A549 (cell line): ENCODE measurements around the gene BICC1. TPM values are rescaled to one million over a fixed set of nuclear protein-coding genes. Genes with fewer than 3 reads are reported as not detected.

Experiments used
- ATAC-seq, 2 experiments: fragments of 200-7000 bp in 1 of 2; fragments of >200 bp in 1 of 2; cut with Nextera tagmentation in 1 of 2; cut with Tn5 transposase in 1 of 2; 3 replicates each; pipeline versions ENCODE4 v1.8.0 to v1.9.1; 2018 to 2020; ENCODE audit warnings: mild to moderate bottlenecking in 1 of 2, moderate library complexity in 1 of 2
- CTCF ChIA-PET: fragments of 300-600 bp; sonication (Branson Sonifier 250); formaldehyde crosslinking; extraction: SDS; loops from one replicate; lab custom pipeline; 2021; ENCODE audit warnings: antibody characterized with exemption, inconsistent platforms; lab: Yijun Ruan, JAX
- POLR2A ChIA-PET: fragments of 350-600 bp; formaldehyde crosslinking; extraction: SDS; loops from one replicate; lab custom pipeline; 2021; ENCODE audit warnings: antibody characterized with exemption, inconsistent platforms; lab: Yijun Ruan, JAX
- DNase-seq, 2 experiments: peaks; one replicate each; pipeline versions ENCODE4 v3.0.0 to v3.0.0-alpha.2; 2011 to 2016; ENCODE audit warnings: low read depth in 1 of 2, low spot score in 1 of 2
- FAIRE-seq: peaks from 2 replicates; lab custom pipeline; 2011; peaks lifted over from hg19 to GRCh38; lab: Jason Lieb, UNC
- H3K27ac ChIP-seq, 2 experiments: fragments of >200 bp; sonication (Bioruptor Twin); formaldehyde crosslinking; 3 replicates each; pipeline ENCODE4 v1.5.1; 2016 to 2017
- H3K4me1 ChIP-seq: fragments of >200 bp; sonication (Bioruptor Twin); formaldehyde crosslinking; 3 replicates; pipeline ENCODE4 v1.6.1; 2016
- H3K4me2 ChIP-seq: fragments of >200 bp; sonication (Bioruptor Twin); formaldehyde crosslinking; 3 replicates; pipeline ENCODE4 v1.6.1; 2016
- H3K4me3 ChIP-seq: fragments of >200 bp; sonication (Bioruptor Twin); formaldehyde crosslinking; 3 replicates; pipeline ENCODE4 v1.5.1; 2016
- H3K9me3 ChIP-seq: fragments of >200 bp; sonication (Bioruptor Twin); formaldehyde crosslinking; 3 replicates; pipeline ENCODE4 v1.6.1; 2016
- FOSB ChIP-seq: fragments of 250-450 bp; sonication (Bioruptor Pico); IDR thresholded peaks from 2 replicates; pipeline ENCODE4 v1.5.0; 2020; ENCODE audit warnings: mild to moderate bottlenecking, moderate library complexity
- HEYL ChIP-seq: fragments of 250-450 bp; sonication (Bioruptor Pico); IDR thresholded peaks from 2 replicates; pipeline ENCODE4 v1.8.0; 2021; ENCODE audit warnings: mild to moderate bottlenecking, moderate library complexity
- HOXB13 ChIP-seq: fragments of 250-450 bp; sonication (Bioruptor Pico); IDR thresholded peaks from 2 replicates; pipeline ENCODE4 v1.5.0; 2020; ENCODE audit warnings: low read depth, mild to moderate bottlenecking, moderate library complexity
- HOXB5 ChIP-seq: fragments of 250-450 bp; sonication (Bioruptor Pico); IDR thresholded peaks from 2 replicates; pipeline ENCODE4 v1.5.0; 2020; ENCODE audit warnings: mild to moderate bottlenecking, moderate library complexity
- JUN ChIP-seq, 2 experiments: fragments of >200 bp; sonication (Bioruptor Twin); formaldehyde crosslinking; IDR thresholded peaks; 2 replicates in 1 of 2; 3 replicates in 1 of 2; pipeline ENCODE4 v1.6.1; 2016 to 2017
- KDM1A ChIP-seq: fragments of 200-600 bp; sonication (generic); IDR thresholded peaks from 2 replicates; pipeline ENCODE4 v1.6.1; 2016; ENCODE audit warnings: low read depth, mild to moderate bottlenecking
- MAZ ChIP-seq: fragments of 150-350 bp; IDR thresholded peaks from 2 replicates; pipeline ENCODE4 v1.6.1; 2014; ENCODE audit warnings: antibody characterized with exemption, low read depth, low read length, borderline replicate concordance
- MYC ChIP-seq: IDR thresholded peaks from 2 replicates; pipeline ENCODE4 v1.6.1; 2012; ENCODE audit warnings: mild to moderate bottlenecking, inconsistent platforms, low read length, improper control_type of control experiment, borderline replicate concordance
- NPAS2 ChIP-seq: fragments of 250-450 bp; sonication (Bioruptor Pico); IDR thresholded peaks from 2 replicates; pipeline ENCODE4 v1.8.0; 2022; ENCODE audit warnings: mild to moderate bottlenecking, moderate library complexity, borderline replicate concordance
- PHF8 ChIP-seq: fragments of 200-600 bp; sonication (generic); IDR thresholded peaks from 2 replicates; pipeline ENCODE4 v1.6.1; 2016; ENCODE audit warnings: low read depth, mild to moderate bottlenecking, antibody characterized with exemption, moderate library complexity, borderline replicate concordance
- RAD21 ChIP-seq, 2 experiments: fragments of >200 bp in 1 of 2; sonication (Bioruptor Twin) in 1 of 2; formaldehyde crosslinking in 1 of 2; IDR thresholded peaks in 1 of 2; conservative IDR thresholded peaks in 1 of 2; 2 replicates in 1 of 2; 3 replicates in 1 of 2; pipeline ENCODE4 v1.6.1; 2012 to 2018; ENCODE audit warnings: inconsistent platforms in 1 of 2
- RNF2 ChIP-seq: fragments of 200-600 bp; sonication (generic); IDR thresholded peaks from 2 replicates; pipeline ENCODE4 v1.6.1; 2016; ENCODE audit warnings: low read depth, mild to moderate bottlenecking, antibody characterized with exemption, moderate library complexity, borderline replicate concordance
- SMC3 ChIP-seq: fragments of >200 bp; sonication (Bioruptor Twin); formaldehyde crosslinking; IDR thresholded peaks from 3 replicates; pipeline ENCODE4 v1.6.1; 2018; ENCODE audit warnings: inconsistent platforms
- ZC3H11A ChIP-seq: fragments of 450-650 bp; IDR thresholded peaks from 2 replicates; pipeline ENCODE4 v1.6.1; 2014; ENCODE audit warnings: antibody characterized with exemption, mild to moderate bottlenecking
- ZFP36 ChIP-seq: fragments of 450-650 bp; IDR thresholded peaks from 2 replicates; pipeline ENCODE4 v1.6.1; 2014; ENCODE audit warnings: borderline replicate concordance; ENCODE audit not compliant: partially characterized antibody
- ZNF302 ChIP-seq: fragments of 250-450 bp; sonication (Bioruptor Pico); IDR thresholded peaks from 2 replicates; pipeline ENCODE4 v1.9.0; 2021; ENCODE audit warnings: inconsistent platforms, mild to moderate bottlenecking, moderate library complexity
- WGBS: methylation state at CpG from one replicate; pipeline ENCODE4 v1.1.6; 2017; ENCODE audit errors: missing lambda C conversion rate; 5-methylcytosine and 5-hydroxymethylcytosine counted together
- polyA plus RNA-seq, 4 experiments: library from polyadenylated mRNA; depleted of rRNA in 3 of 4; stranded (reverse); fragments of >200 nt; fragmentation: RNase III in 1 of 4; extraction: RNeasy Plus Mini Kit Qiagen cat#74134 plus additional on column Dnase treatment in 1 of 4; gene quantifications; 2 replicates in 3 of 4; 3 replicates in 1 of 4; pipeline ENCODE4 v1.2.3, GENCODE V29; 2011 to 2017
- TF ChIP-seq, protein P1 (sequence below): IDR thresholded peaks from 2 replicates; pipeline ENCODE4 v1.6.1; 2012; ENCODE audit warnings: low read depth, borderline replicate concordance
- TF ChIP-seq, protein P2 (sequence below): fragments of 200-600 bp; sonication (generic); IDR thresholded peaks from 2 replicates; pipeline ENCODE4 v1.6.1; 2016; ENCODE audit warnings: antibody characterized with exemption, mild to moderate bottlenecking, moderate library complexity
- TF ChIP-seq, protein P3 (sequence below): fragments of >200 bp; sonication (Bioruptor Twin); formaldehyde crosslinking; IDR thresholded peaks from 3 replicates; pipeline ENCODE4 v1.6.1; 2016

Gene BICC1
- polyA plus RNA-seq, 2 of the 4 experiments (the other 2 are of a cell fraction), result 36.9 to 56.8 TPM

DNA sequence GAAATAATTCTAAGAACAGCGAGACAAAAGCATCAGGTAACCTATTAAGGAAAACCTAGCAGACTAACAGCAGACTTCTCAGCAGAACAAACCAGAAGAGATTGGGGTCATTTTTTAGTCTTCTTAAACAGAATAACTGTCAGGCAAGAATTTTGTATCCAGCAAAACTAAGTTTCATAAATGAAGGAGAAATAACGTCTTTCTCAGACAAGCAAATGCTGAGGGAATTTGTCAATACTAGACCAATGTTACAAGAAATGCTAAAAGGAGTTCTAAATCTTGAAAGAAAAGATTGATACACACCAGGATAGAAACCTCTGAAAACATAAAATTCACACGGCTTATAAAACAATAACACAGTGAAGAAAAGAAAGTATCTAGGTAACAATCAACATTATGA lies 22.6 kb downstream of the BICC1 start:
- ChIA-PET CTCF (interaction anchor here (0.7 to 2.0 kb wide), 2 partner anchors 7 to 120 kb away, joined by 3 to 5 read pairs; no protein-coding TSS in a partner anchor), POLR2A (no interaction called here)
- Histone ChIP-seq H3K4me1 (no peaks in the 10 kb centered on the region), H3K27ac (no peak overlapping the region), H3K4me3 (no peak overlapping the region), H3K4me2 (no peak overlapping the region), H3K9me3 (peaks cover 95% of the 10 kb centered on the region)
- ATAC-seq (no peak), DNase-seq (no peak), FAIRE-seq (no peak)
- TF ChIP-seq JUN (IDR thresholded peaks at IDR 0.05) (no peak), PHF8 (no peak), FOSB (CRISPR knock-in tag) (no peak), RAD21 (conservative IDR thresholded peaks at IDR 0.05 in 1 of 2, IDR thresholded peaks at IDR 0.05 in 1 of 2) (no peak), ZFP36 (no peak), MYC (no peak), HEYL (CRISPR knock-in tag) (no peak), MAZ (no peak), RNF2 (no peak), ZNF302 (CRISPR knock-in tag) (no peak), ZC3H11A (no peak), NPAS2 (CRISPR knock-in tag) (no peak), HOXB5 (no peak)
- TF ChIP-seq, protein P1, sequence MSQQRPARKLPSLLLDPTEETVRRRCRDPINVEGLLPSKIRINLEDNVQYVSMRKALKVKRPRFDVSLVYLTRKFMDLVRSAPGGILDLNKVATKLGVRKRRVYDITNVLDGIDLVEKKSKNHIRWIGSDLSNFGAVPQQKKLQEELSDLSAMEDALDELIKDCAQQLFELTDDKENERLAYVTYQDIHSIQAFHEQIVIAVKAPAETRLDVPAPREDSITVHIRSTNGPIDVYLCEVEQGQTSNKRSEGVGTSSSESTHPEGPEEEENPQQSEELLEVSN, result no peak
- TF ChIP-seq, protein P2, sequence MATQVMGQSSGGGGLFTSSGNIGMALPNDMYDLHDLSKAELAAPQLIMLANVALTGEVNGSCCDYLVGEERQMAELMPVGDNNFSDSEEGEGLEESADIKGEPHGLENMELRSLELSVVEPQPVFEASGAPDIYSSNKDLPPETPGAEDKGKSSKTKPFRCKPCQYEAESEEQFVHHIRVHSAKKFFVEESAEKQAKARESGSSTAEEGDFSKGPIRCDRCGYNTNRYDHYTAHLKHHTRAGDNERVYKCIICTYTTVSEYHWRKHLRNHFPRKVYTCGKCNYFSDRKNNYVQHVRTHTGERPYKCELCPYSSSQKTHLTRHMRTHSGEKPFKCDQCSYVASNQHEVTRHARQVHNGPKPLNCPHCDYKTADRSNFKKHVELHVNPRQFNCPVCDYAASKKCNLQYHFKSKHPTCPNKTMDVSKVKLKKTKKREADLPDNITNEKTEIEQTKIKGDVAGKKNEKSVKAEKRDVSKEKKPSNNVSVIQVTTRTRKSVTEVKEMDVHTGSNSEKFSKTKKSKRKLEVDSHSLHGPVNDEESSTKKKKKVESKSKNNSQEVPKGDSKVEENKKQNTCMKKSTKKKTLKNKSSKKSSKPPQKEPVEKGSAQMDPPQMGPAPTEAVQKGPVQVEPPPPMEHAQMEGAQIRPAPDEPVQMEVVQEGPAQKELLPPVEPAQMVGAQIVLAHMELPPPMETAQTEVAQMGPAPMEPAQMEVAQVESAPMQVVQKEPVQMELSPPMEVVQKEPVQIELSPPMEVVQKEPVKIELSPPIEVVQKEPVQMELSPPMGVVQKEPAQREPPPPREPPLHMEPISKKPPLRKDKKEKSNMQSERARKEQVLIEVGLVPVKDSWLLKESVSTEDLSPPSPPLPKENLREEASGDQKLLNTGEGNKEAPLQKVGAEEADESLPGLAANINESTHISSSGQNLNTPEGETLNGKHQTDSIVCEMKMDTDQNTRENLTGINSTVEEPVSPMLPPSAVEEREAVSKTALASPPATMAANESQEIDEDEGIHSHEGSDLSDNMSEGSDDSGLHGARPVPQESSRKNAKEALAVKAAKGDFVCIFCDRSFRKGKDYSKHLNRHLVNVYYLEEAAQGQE, result no peak
- TF ChIP-seq, protein P3, sequence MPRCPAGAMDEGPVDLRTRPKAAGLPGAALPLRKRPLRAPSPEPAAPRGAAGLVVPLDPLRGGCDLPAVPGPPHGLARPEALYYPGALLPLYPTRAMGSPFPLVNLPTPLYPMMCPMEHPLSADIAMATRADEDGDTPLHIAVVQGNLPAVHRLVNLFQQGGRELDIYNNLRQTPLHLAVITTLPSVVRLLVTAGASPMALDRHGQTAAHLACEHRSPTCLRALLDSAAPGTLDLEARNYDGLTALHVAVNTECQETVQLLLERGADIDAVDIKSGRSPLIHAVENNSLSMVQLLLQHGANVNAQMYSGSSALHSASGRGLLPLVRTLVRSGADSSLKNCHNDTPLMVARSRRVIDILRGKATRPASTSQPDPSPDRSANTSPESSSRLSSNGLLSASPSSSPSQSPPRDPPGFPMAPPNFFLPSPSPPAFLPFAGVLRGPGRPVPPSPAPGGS, result no peak
- 88% methylated on average over 3 of the region's 3 CpGs for WGBS

DNA sequence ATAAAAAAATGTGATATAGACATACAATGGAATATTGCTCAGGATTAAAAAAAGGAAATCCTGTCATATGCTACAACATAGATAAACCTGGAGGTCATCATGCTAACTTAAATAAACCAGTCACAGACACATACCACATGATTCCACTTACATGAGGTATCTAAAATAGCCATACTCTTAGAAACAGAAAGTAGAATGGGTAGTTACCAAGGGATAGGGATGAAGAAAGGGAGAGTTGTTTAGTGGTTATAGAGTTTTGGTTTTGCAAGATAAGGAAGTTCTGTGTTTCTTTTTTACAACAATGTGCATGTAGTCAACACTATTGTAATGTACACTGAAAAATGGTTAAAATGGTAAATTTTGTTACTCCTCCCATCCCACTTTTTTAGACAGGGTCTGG lies 30.5 kb downstream of the BICC1 start:
- no peak for TF ChIP-seq PHF8
- no peak for TF ChIP-seq KDM1A
- TF ChIP-seq HEYL (CRISPR knock-in tag), result no peak
- TF ChIP-seq HOXB13, result no peak
- TF ChIP-seq SMC3, result no peak
- TF ChIP-seq ZFP36, result no peak
- H3K4me3 ChIP-seq, result no peak overlapping the region
- no peak for DNase-seq
- peaks cover 26% of the 10 kb centered on the region for H3K9me3 ChIP-seq
- peaks cover 33% of the 10 kb centered on the region for H3K4me1 ChIP-seq
- CTCF ChIA-PET, result interaction anchor here (0.9 to 2.1 kb wide), 2 partner anchors 10 to 97 kb away, joined by 4 to 5 read pairs; no protein-coding TSS in a partner anchor
- no peak overlapping the region for H3K4me2 ChIP-seq
- POLR2A ChIA-PET, result no interaction called here
- ATAC-seq, result no peak; a peak in 1 of 6 replicates
- peak; percentile 28 for FAIRE-seq
- no peak overlapping the region for H3K27ac ChIP-seq
